Ovary (tissue), 3 donors: Measurements from ENCODE around the gene INPP4A.

Experiments used
- CTCF ChIP-seq, 3 donors: fragments of 450-650 bp in 2 of 3; fragments of 200-600 bp in 1 of 3; IDR thresholded peaks; one replicate each; pipeline versions ENCODE4 v1.5.1 to v1.8.0; 2016 to 2022; ENCODE audit warnings: antibody characterized with exemption in 3 of 3, mild to moderate bottlenecking in 1 of 3
- EP300 ChIP-seq: sonication (generic); formaldehyde crosslinking; IDR thresholded peaks from one replicate; pipeline ENCODE4 v1.6.1; 2017; ENCODE audit warnings: antibody characterized with exemption
- POLR2A ChIP-seq: fragments of 450-650 bp; IDR thresholded peaks from one replicate; pipeline ENCODE4 v1.6.1; 2017; ENCODE audit warnings: antibody characterized with exemption, mild to moderate bottlenecking, moderate library complexity
- donor health status: DM: no; HTN: no; CAD: no.

DNA sequence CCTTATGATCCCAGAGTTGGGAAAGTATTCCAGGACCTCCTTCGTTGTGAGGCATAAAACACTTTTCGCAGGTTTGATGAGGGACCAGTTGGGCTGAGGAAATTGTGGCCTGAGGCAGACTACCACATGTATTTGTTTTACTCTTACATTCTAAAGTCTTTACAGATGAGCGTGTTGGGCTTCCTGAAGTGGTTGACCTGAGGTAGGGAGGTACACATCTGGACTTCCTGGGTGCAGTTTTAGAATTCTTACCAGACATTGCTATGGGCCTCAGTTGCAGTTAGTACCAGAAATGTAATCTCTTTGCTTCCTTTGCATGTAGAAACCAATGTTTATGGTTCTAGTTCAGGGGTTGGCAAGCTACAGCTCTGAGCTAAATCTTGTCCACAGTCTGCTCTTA lies 114.9 kb downstream of the INPP4A start:
- TF ChIP-seq CTCF (IDR thresholded peaks at IDR 0.05), result no peak
- TF ChIP-seq POLR2A, result no peak
- no peak for TF ChIP-seq EP300
